HepG2 (cell line): ENCODE results near the gene PTPRB. TPM values are rescaled to one million over a fixed set of nuclear protein-coding genes. Genes with fewer than 3 reads are reported as not detected.

Source experiments
- ATAC-seq: fragments of 200-7000 bp; cut with Tn5 transposase; 3 replicates; pipeline ENCODE4 v1.9.1; 2020; ENCODE audit warnings: mild to moderate bottlenecking, moderate library complexity
- BruUV-seq: library from RNA; stranded (reverse); fragments of 400-500 nt; replicated peaks from 2 replicates; lab custom pipeline; 2021; lab: Mats Ljungman, UMichigan
- CTCF ChIA-PET: fragments of 300-600 bp; formaldehyde crosslinking; extraction: SDS; loops from one replicate; lab custom pipeline; 2021; ENCODE audit warnings: low total read pairs, inconsistent platforms, low intra/inter-chr PET ratio; lab: Yijun Ruan, JAX
- POLR2A ChIA-PET: fragments of 350-600 bp; sonication (Branson Sonifier 250); formaldehyde crosslinking; loops from one replicate; lab custom pipeline; 2020; ENCODE audit warnings: antibody characterized with exemption, inconsistent platforms; lab: Yijun Ruan, JAX
- DNase-seq: peaks from one replicate; pipeline ENCODE4 v3.0.0-alpha.2; 2015; ENCODE audit warnings: low spot score
- FAIRE-seq: peaks from 3 replicates; lab custom pipeline; 2011; peaks lifted over from hg19 to GRCh38; lab: Jason Lieb, UNC
- H2AFZ ChIP-seq: one replicate; pipeline ENCODE4 v1.6.1; 2011; ENCODE audit warnings: low read length, inconsistent platforms
- H3K27ac ChIP-seq: fragments of 300-600 bp; 3 replicates; pipeline ENCODE4 v1.8.0; 2011; ENCODE audit warnings: mixed run types, mild to moderate bottlenecking, mixed read lengths, low read length, inconsistent platforms; ENCODE audit not compliant: insufficient read depth; ENCODE audit errors: extremely low read length
- H3K27me3 ChIP-seq, 2 experiments: fragments of 200-600 bp in 1 of 2; 2 replicates in 1 of 2; 3 replicates in 1 of 2; pipeline versions ENCODE4 v1.6.0 to v1.8.0; 2011; ENCODE audit warnings: low read length in 2 of 2, mild to moderate bottlenecking in 2 of 2, moderate library complexity in 2 of 2, inconsistent platforms in 1 of 2; ENCODE audit not compliant: insufficient read depth in 2 of 2, control insufficient read depth in 1 of 2
- H3K36me3 ChIP-seq, 2 experiments: fragments of 200-600 bp in 1 of 2; replicated peaks in 1 of 2; 2 replicates in 1 of 2; 3 replicates in 1 of 2; pipeline versions ENCODE4 v1.5.1 to v1.8.0; 2011; ENCODE audit warnings: low read length in 2 of 2, inconsistent platforms in 1 of 2; ENCODE audit not compliant: insufficient read depth in 2 of 2, control insufficient read depth in 1 of 2
- H3K4me1 ChIP-seq: 2 replicates; pipeline ENCODE4 v1.5.1; 2012; ENCODE audit warnings: low read length, inconsistent platforms; ENCODE audit not compliant: insufficient read depth
- H3K4me2 ChIP-seq: 2 replicates; pipeline ENCODE4 v1.6.0; 2011; ENCODE audit warnings: low read depth, low read length, inconsistent platforms
- H3K4me3 ChIP-seq, 3 experiments: fragments of 200-600 bp in 1 of 3; sonication (generic), shearing (Covaris generic) in 1 of 3; replicated peaks in 1 of 3; 2 replicates each; pipeline ENCODE4 v1.5.1; 2011 to 2016; ENCODE audit warnings: low read length in 3 of 3, inconsistent platforms in 2 of 3, low read depth in 2 of 3, mild to moderate bottlenecking in 2 of 3, control low read depth in 1 of 3, mixed read lengths in 1 of 3; ENCODE audit not compliant: insufficient read depth in 1 of 3
- H3K79me2 ChIP-seq: one replicate; pipeline ENCODE4 v1.6.1; 2011; ENCODE audit warnings: low read length, inconsistent platforms; ENCODE audit not compliant: insufficient read depth
- H3K9ac ChIP-seq: 2 replicates; pipeline ENCODE4 v1.6.0; 2011; ENCODE audit warnings: mild to moderate bottlenecking, low read depth, low read length, inconsistent platforms; ENCODE audit not compliant: insufficient read depth
- H3K9me3 ChIP-seq: 2 replicates; pipeline ENCODE4 v1.5.1; 2012; ENCODE audit warnings: mild to moderate bottlenecking, low read length
- H4K20me1 ChIP-seq: 2 replicates; pipeline ENCODE4 v1.6.0; 2011; ENCODE audit warnings: inconsistent platforms, mild to moderate bottlenecking, low read length, moderate library complexity; ENCODE audit not compliant: insufficient read depth
- BRCA1 ChIP-seq: sonication (generic); formaldehyde crosslinking; IDR thresholded peaks from 2 replicates; pipeline ENCODE4 v1.4.0; 2020; ENCODE audit warnings: missing genetic modification reagents
- HOXA7 ChIP-seq: sonication (generic); formaldehyde crosslinking; IDR thresholded peaks from 2 replicates; pipeline ENCODE4 v1.8.1; 2022; ENCODE audit warnings: mild to moderate bottlenecking, missing genetic modification reagents, moderate library complexity
- JARID2 ChIP-seq: sonication (generic); formaldehyde crosslinking; IDR thresholded peaks from 2 replicates; pipeline ENCODE4 v1.8.1; 2023; ENCODE audit warnings: missing genetic modification reagents, inconsistent platforms; ENCODE audit not compliant: insufficient replicate concordance
- NPAS2 ChIP-seq: sonication (generic); formaldehyde crosslinking; IDR thresholded peaks from 2 replicates; pipeline ENCODE4 v1.8.0; 2022; ENCODE audit warnings: mild to moderate bottlenecking, missing genetic modification reagents, borderline replicate concordance
- SRSF4 ChIP-seq: fragments of 200-400 bp; formaldehyde crosslinking; IDR thresholded peaks from one replicate; pipeline ENCODE4 v1.6.1; 2018; ENCODE audit warnings: mild to moderate bottlenecking, low read depth, low read length, moderate library complexity; ENCODE audit not compliant: poor library complexity, severe bottlenecking
- TOE1 ChIP-seq: sonication (generic); formaldehyde crosslinking; IDR thresholded peaks from 2 replicates; pipeline ENCODE4 v1.4.0; 2020; ENCODE audit warnings: mild to moderate bottlenecking, missing genetic modification reagents
- ZNF12 ChIP-seq: sonication (generic); formaldehyde crosslinking; IDR thresholded peaks from 2 replicates; pipeline ENCODE4 v1.5.0; 2020; ENCODE audit warnings: missing genetic modification reagents
- ZNF138 ChIP-seq: sonication (generic); formaldehyde crosslinking; IDR thresholded peaks from 2 replicates; pipeline ENCODE4 v1.5.0; 2020; ENCODE audit warnings: mild to moderate bottlenecking, low read depth, missing genetic modification reagents
- ZNF263 ChIP-seq: sonication (generic); formaldehyde crosslinking; IDR thresholded peaks from 2 replicates; pipeline ENCODE4 v1.4.0; 2020; ENCODE audit warnings: missing genetic modification reagents
- ZNF562 ChIP-seq: sonication (generic); formaldehyde crosslinking; IDR thresholded peaks from 2 replicates; pipeline ENCODE4 v1.8.0; 2022; ENCODE audit warnings: missing genetic modification reagents, borderline replicate concordance
- ZNF605 ChIP-seq: sonication (generic); formaldehyde crosslinking; IDR thresholded peaks from 2 replicates; pipeline ENCODE4 v1.8.0; 2022; ENCODE audit warnings: mild to moderate bottlenecking, missing genetic modification reagents
- ZNF777 ChIP-seq: sonication (generic); formaldehyde crosslinking; IDR thresholded peaks from 2 replicates; pipeline ENCODE4 v1.4.0; 2020; ENCODE audit warnings: missing genetic modification reagents
- WGBS: methylation state at CpG from one replicate; pipeline ENCODE4 v1.1.6; 2017; ENCODE audit warnings: low lambda C conversion rate; 5-methylcytosine and 5-hydroxymethylcytosine counted together
- in situ Hi-C: cut with HindIII; loops from 2 replicates; pipeline ENCODE4 v1.10.0; 2017; ENCODE audit warnings: low pct_unique_long_range_greater_than_20kb; ENCODE audit not compliant: extremely low pct_ligation_motif_present
- intact Hi-C: fragments of 100-400 bp; cut with micrococcal nuclease; formaldehyde crosslinking; loops from one replicate; pipeline ENCODE4 v1.10.0; 2022; ENCODE audit not compliant: unreplicated experiment
- polyA plus RNA-seq, 8 experiments: library from polyadenylated mRNA; depleted of rRNA in 3 of 8; stranded (reverse) in 7 of 8; unstranded in 1 of 8; fragments of >200 nt; fragmentation: Illumina TruSeq in 4 of 8; extraction: Trizol in 4 of 8; gene quantifications; 2 replicates each; pipeline versions ENCODE4 v1.2.1 to v1.2.3, GENCODE V29; 2011 to 2016; ENCODE audit warnings: low read depth in 4 of 8, missing spikeins in 1 of 8, mixed read lengths in 1 of 8; ENCODE audit not compliant: insufficient read depth in 1 of 8
- total RNA-seq, 5 experiments: library from RNA; depleted of rRNA; stranded (reverse); fragments of >200 nt; fragmentation: Illumina TruSeq; extraction: Trizol; gene quantifications; 2 replicates each; pipeline ENCODE4 v1.2.3, GENCODE V29; 2016; ENCODE audit warnings: low read depth in 1 of 5
- TF ChIP-seq, protein P1 (sequence below): sonication (generic); formaldehyde crosslinking; IDR thresholded peaks from 2 replicates; pipeline ENCODE4 v1.8.1; 2023; ENCODE audit warnings: missing genetic modification reagents, inconsistent platforms, borderline replicate concordance
- TF ChIP-seq, protein P2 (sequence below): sonication (generic); formaldehyde crosslinking; IDR thresholded peaks from 2 replicates; pipeline ENCODE4 v1.8.0; 2022; ENCODE audit warnings: low read depth, missing genetic modification reagents
- TF ChIP-seq, protein P3 (sequence below): IDR thresholded peaks from 2 replicates; pipeline ENCODE4 v1.6.1; 2016; ENCODE audit warnings: control low read depth

PTPRB gene
- total and polyA plus RNA-seq, 2 of the 13 experiments (the other 11 are each of a cell fraction or from before 2014, with no cell fraction given): 0.02 to 0.07 TPM

DNA sequence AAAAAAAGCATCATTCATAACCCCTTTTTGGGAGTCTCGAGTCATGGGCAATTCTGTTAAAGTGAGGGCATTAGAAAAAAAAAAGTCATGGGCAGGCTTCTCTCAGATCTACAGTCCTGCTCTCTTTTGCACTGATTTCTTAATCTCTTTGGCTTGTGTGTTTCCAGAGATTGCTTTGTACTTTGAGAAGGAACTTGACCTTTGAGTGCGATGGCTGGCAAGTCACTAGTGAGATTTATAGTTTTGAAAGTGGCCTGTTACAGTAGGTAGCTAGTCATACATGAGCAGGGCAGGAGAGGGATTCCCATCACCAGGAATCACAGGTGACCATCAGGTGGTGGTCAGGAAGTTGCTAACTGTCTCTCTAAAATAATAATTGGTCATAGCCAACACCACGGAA lies 151.5 kb downstream of the PTPRB start:
- H3K9me3 ChIP-seq: no peaks in the 10 kb centered on the region
- intact Hi-C loops: no loop called here
- TF ChIP-seq ZNF12 (CRISPR knock-in tag) (no peak), HOXA7 (CRISPR knock-in tag) (no peak)
- no peaks in the 10 kb centered on the region for H3K36me3 ChIP-seq
- no peaks in the 10 kb centered on the region for H3K27me3 ChIP-seq
- no peak overlapping the region for H3K4me3 ChIP-seq
- no peaks in the 10 kb centered on the region for H4K20me1 ChIP-seq
- in situ Hi-C loops: no loop called here
- BruUV-seq: no TSS peak
- H3K9ac ChIP-seq: no peak overlapping the region
- H3K27ac ChIP-seq: no peak overlapping the region
- ChIA-PET CTCF (no interaction called here), POLR2A (interaction anchor here (1.0 kb wide), 1 partner anchor 64 kb away, joined by 3 read pairs; no protein-coding TSS in a partner anchor)
- no peaks in the 10 kb centered on the region for H3K79me2 ChIP-seq
- H3K4me2 ChIP-seq: no peak overlapping the region
- WGBS: 41% methylated on average over 3 of the region's 3 CpGs
- no peak overlapping the region for H2AFZ ChIP-seq
- no peaks in the 10 kb centered on the region for H3K4me1 ChIP-seq
- FAIRE-seq (no peak), DNase-seq (no peak), ATAC-seq (no peak)

DNA sequence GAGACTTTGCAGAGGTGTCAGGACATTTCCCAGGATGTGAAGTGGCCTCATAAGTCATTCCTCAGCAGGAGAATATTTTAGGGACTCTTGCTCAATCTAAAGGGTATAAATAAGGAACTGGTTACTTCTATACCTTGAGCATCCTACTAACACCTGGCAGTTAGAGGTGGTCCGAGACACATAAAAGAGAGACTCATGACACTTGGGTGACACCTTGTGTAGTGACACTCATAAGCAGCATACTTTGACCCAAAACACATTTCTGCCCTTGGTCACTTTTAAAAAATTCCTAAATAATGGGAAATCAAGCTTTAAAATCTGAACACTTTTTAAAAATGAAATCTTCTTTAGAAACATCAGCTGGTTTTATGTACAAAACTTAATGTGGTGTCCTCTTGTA lies 152.8 kb downstream of the PTPRB start:
- intact Hi-C loops (no loop called here), in situ Hi-C loops (no loop called here)
- ChIA-PET POLR2A (no interaction called here), CTCF (no interaction called here)
- Histone ChIP-seq H4K20me1 (no peaks in the 10 kb centered on the region), H2AFZ (no peak overlapping the region), H3K27ac (no peak overlapping the region), H3K9ac (no peak overlapping the region), H3K4me1 (no peaks in the 10 kb centered on the region), H3K4me3 (no peak overlapping the region), H3K27me3 (no peaks in the 10 kb centered on the region), H3K79me2 (no peaks in the 10 kb centered on the region), H3K4me2 (no peak overlapping the region), H3K36me3 (no peaks in the 10 kb centered on the region), H3K9me3 (no peaks in the 10 kb centered on the region)
- no TSS peak for BruUV-seq
- FAIRE-seq (no peak), ATAC-seq (no peak), DNase-seq (no peak)
- 0% methylated on average over 1 of the region's 1 CpG for WGBS
- TF ChIP-seq BRCA1 (CRISPR knock-in tag) (no peak), ZNF562 (CRISPR knock-in tag) (no peak), ZNF138 (no peak), TOE1 (CRISPR knock-in tag) (no peak), JARID2 (no peak), ZNF777 (CRISPR knock-in tag) (no peak), ZNF605 (CRISPR knock-in tag) (no peak), SRSF4 (no peak), NPAS2 (CRISPR knock-in tag) (no peak), ZNF263 (CRISPR knock-in tag) (no peak)
- TF ChIP-seq, protein P1, sequence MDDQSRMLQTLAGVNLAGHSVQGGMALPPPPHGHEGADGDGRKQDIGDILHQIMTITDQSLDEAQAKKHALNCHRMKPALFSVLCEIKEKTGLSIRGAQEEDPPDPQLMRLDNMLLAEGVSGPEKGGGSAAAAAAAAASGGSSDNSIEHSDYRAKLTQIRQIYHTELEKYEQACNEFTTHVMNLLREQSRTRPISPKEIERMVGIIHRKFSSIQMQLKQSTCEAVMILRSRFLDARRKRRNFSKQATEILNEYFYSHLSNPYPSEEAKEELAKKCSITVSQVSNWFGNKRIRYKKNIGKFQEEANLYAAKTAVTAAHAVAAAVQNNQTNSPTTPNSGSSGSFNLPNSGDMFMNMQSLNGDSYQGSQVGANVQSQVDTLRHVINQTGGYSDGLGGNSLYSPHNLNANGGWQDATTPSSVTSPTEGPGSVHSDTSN (CRISPR knock-in tag): no peak
- TF ChIP-seq, protein P2, sequence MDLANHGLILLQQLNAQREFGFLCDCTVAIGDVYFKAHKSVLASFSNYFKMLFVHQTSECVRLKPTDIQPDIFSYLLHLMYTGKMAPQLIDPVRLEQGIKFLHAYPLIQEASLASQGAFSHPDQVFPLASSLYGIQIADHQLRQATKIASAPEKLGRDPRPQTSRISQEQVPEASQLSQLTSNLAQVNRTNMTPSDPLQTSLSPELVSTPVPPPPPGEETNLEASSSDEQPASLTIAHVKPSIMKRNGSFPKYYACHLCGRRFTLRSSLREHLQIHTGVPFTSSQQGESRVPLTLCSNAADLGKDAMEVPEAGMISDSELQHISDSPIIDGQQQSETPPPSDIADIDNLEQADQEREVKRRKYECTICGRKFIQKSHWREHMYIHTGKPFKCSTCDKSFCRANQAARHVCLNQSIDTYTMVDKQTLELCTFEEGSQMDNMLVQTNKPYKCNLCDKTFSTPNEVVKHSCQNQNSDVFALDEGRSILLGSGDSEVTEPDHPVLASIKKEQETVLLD (CRISPR knock-in tag): no peak
- TF ChIP-seq, protein P3, sequence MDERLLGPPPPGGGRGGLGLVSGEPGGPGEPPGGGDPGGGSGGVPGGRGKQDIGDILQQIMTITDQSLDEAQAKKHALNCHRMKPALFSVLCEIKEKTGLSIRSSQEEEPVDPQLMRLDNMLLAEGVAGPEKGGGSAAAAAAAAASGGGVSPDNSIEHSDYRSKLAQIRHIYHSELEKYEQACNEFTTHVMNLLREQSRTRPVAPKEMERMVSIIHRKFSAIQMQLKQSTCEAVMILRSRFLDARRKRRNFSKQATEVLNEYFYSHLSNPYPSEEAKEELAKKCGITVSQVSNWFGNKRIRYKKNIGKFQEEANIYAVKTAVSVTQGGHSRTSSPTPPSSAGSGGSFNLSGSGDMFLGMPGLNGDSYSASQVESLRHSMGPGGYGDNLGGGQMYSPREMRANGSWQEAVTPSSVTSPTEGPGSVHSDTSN (CRISPR knock-in tag): no peak
